Measurements from ENCODE around the gene CHST1.

The CHST1 gene

DNA sequence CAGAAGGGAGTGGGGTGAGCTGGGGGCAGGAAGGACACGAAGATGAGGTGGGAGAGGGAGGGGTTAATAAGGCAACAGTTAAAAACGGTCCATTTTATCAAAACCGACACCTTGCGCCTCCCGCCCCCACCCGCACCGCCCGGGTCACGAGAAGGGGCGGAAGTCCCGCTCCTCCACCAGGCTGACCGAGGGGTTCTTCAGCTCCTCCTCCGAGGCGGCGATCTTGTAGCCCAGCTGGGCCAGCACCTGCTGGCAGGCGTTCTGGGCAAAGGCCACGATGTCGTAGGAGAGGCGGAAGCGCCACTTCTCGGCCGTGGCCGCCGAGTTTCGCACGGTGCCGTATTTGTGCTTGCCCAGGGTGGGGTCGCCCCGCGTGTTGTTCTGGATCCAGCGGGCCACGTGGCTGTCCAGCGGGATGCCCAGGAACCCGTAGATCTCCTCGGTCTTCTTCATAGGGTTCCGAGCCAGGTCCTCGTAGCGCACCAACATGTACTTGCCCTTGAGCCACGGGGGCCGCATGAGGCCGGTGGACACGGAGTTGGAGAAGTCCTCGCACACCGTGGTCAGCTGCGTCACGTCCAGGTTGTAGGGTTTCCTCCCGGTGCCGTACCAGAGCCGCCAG lies 15.8 kb downstream of the CHST1 start:
- no peak overlapping the region for H3K4me3 ChIP-seq (ENCODE audit: low read depth, low read length)
- no peak for DNase-seq (ENCODE audit: low read depth)

GRCh38 chr11:45648931-45649330 lies 16.5 kb downstream of the CHST1 start:
- no peak for DNase-seq (ENCODE audit: low read depth)
- no peak overlapping the region for H3K4me3 ChIP-seq (ENCODE audit: low read depth, low read length)

GRCh38 chr11:45647786-45648185 lies 17.6 kb downstream of the CHST1 start:
- no peak for DNase-seq (ENCODE audit: low read depth)

GRCh38 chr11:45647329-45647728 lies 18.1 kb downstream of the CHST1 start:
- no peak overlapping the region for H3K4me3 ChIP-seq (ENCODE audit: low read depth, low read length)

More at GRCh38 chr11:45647786-45648185, 17.6 kb downstream of the CHST1 start:
- H3K4me3 ChIP-seq (ENCODE audit: low read depth, low read length): no peak overlapping the region

GRCh38 chr11:45646275-45646927 lies 19.0 kb downstream of the CHST1 start:
- no peak for DNase-seq (ENCODE audit: low read depth)

More at GRCh38 chr11:45647329-45647728, 18.1 kb downstream of the CHST1 start:
- no peak for DNase-seq (ENCODE audit: low read depth)

GRCh38 chr11:45644981-45645889 lies 20.2 kb downstream of the CHST1 start:
- no peak for DNase-seq (ENCODE audit: low read depth)

More at GRCh38 chr11:45646275-45646927, 19.0 kb downstream of the CHST1 start:
- no peak overlapping the region for H3K4me3 ChIP-seq (ENCODE audit: low read depth, low read length)

GRCh38 chr11:45643598-45644260 lies 21.7 kb downstream of the CHST1 start:
- no peak for DNase-seq (ENCODE audit: low read depth)
- H3K4me3 ChIP-seq (ENCODE audit: low read depth, low read length): no peak overlapping the region

More at GRCh38 chr11:45644981-45645889, 20.2 kb downstream of the CHST1 start:
- no peak overlapping the region for H3K4me3 ChIP-seq (ENCODE audit: low read depth, low read length)

DNA sequence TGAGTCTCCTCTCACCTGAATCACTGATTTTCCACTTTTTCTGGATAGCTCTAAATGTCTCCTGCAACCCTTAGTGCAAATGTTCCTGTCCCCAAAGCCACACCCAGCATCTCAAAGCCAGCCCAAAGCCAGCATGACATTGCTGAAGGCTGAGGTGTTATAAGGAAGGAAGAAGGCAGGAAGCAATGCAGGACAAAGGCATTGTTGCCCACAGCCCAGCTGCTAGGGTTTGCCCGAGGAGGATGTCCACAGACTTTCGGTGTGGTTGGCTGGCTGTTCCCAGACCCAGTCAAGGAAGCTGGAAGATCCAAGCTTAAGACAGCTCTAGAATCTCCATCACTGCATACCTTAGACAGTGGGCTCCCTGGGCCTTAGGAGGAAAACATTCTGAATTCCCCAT lies 23.5 kb downstream of the CHST1 start:
- no peak overlapping the region for H3K4me3 ChIP-seq (ENCODE audit: low read depth, low read length)
- DNase-seq (ENCODE audit: low read depth): no peak

DNA sequence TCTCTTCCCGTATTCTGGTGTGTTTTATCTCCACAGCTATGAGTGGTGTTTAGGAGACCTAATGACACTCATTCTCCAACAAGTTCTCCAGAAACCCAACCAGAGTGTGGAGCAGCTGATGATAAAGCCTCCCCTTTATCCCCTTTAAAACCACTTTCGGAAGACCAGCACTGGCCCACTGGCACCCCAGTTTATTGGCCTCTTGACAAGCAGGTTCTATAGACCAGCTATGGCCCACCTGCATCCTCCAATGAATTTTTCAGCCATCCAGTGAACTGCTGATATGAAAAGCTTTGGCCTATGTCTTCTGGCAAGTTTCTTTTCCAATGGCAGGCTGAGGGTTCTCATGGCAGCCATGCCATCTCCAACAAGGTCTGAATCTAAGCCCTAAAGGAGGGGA lies 27.4 kb downstream of the CHST1 start:
- no peak overlapping the region for H3K4me3 ChIP-seq (ENCODE audit: low read depth, low read length)
- DNase-seq (ENCODE audit: low read depth): no peak

DNA sequence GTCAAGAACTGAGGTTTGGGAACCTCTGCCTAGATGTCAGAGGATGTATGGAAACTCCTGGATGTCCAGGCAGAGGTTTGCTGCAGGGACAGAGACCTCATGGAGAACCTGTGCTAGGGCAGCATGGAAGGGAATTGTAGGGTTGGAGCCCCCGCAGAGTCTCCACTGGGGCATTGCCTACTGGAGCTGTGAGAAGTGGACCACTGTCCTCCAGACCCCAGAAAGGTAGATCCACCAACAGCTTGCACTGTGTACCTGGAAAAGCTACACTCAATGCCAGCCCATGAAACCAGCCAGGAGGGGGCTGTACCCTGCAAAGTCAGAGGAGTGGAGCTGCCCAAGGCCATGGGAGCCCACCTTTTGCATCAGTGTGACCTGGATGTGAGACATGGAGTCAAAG lies 29.5 kb downstream of the CHST1 start:
- no peak overlapping the region for H3K4me3 ChIP-seq (ENCODE audit: low read depth, low read length)
- no peak for DNase-seq (ENCODE audit: low read depth)

DNA sequence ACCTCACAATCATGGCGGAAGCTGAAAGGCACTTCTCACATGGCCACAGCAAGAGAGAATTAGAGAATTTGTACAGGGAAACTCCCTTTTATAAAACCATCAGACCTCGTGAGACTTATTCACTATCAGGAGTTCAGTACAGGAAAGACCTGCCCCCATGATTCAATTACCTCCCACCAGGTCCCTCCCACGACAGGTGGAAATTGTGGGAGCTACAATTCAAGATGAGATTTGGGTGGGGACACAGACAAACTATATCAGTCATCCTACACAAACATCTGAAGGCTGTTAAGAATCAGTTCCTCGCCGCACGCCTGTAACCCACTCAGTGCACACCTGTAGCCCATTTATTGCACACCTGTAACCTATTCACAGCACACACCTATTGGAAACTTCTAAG lies 39.8 kb downstream of the CHST1 start:
- no peak for DNase-seq (ENCODE audit: low read depth)
- no peak overlapping the region for H3K4me3 ChIP-seq (ENCODE audit: low read depth, low read length)

GRCh38 chr11:45624095-45624494 lies 41.3 kb downstream of the CHST1 start:
- H3K4me3 ChIP-seq (ENCODE audit: low read depth, low read length): no peak overlapping the region
- no peak for DNase-seq (ENCODE audit: low read depth)

DNA sequence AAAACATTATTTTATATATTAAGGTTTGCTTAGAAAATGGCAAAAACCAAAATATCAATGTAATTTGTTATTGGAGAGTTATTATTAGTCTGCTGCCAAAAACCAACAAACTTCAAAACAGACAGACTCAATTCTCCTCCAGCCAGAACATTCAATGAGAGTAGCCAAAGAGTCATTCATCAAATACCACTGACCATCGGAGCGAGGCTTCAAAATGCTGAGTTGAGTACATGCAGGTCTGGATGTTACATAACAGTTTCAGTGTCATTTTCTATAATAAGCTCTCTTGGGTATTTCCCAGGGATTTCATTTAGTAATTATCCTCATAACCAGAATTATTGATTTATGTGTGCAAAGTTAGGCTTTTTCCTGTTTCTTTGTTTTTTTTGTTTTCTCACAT lies 42.6 kb downstream of the CHST1 start:
- DNase-seq (ENCODE audit: low read depth): no peak
- H3K4me3 ChIP-seq (ENCODE audit: low read depth, low read length): no peak overlapping the region

GRCh38 chr11:45622283-45622682 lies 43.1 kb downstream of the CHST1 start:
- H3K4me3 ChIP-seq (ENCODE audit: low read depth, low read length): no peak overlapping the region
- no peak for DNase-seq (ENCODE audit: low read depth)

- no peak overlapping the region for H3K4me3 ChIP-seq (ENCODE audit: low read depth, low read length)
- DNase-seq (ENCODE audit: low read depth): no peak
Observed at GRCh38 chr11:45621588-45621987, 43.8 kb downstream of the CHST1 start.

- DNase-seq (ENCODE audit: low read depth): no peak
- H3K4me3 ChIP-seq (ENCODE audit: low read depth, low read length): no peak overlapping the region
Observed at GRCh38 chr11:45620243-45620642, 45.2 kb downstream of the CHST1 start.

- no peak overlapping the region for H3K4me3 ChIP-seq (ENCODE audit: low read depth, low read length)
- no peak for DNase-seq (ENCODE audit: low read depth)
Observed at GRCh38 chr11:45618897-45619296, 46.5 kb downstream of the CHST1 start.

DNA sequence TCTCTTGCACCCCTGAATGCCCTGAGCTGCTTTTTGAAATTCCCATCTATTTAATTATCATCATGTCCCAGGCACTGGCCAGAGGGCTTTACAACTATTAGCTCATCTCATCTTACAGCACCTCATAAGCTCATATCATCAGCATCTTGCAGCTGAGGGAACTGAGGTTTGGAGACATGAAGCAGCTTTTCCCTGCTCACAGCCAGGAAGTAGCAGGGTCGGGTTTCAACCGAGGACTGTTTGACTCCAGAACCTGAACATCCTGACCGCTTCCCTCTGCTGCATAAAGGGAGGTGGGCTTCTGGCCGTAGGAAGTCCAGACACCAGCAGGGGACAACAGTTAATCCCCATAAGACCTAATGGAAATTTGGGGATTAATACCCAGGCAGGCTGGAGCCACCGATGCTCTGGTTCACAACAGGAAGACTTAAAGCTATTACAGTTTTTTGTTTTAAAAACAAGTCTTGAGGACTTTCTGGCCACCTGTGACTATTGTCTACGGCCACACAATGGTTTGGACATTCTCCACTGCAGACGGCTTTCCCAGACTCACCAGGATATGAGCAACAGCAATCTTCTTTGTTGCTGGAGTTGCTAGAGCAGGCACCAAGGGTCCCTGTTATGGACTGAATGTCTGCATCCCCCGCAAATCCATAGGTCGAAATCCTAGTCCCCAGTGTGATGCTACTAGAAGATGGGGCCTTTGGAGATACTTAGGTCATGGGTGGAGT lies 47.4 kb downstream of the CHST1 start:
- no peak for DNase-seq (ENCODE audit: low read depth)
- no peak overlapping the region for H3K4me3 ChIP-seq (ENCODE audit: low read depth, low read length)

Data from skeletal muscle cell (primary cell).